HEK293 (cell line): Measurements from ENCODE around the gene RB1.

Experiments used
- KLF16 ChIP-seq: fragments of 450-650 bp; formaldehyde crosslinking; IDR thresholded peaks from 2 replicates; pipeline ENCODE4 v1.5.1; 2017; ENCODE audit warnings: missing biosample characterization, missing genetic modification characterization
- OSR2 ChIP-seq: fragments of 450-650 bp; formaldehyde crosslinking; IDR thresholded peaks from 2 replicates; pipeline ENCODE4 v1.5.1; 2016; ENCODE audit warnings: missing biosample characterization, missing genetic modification characterization
- OVOL3 ChIP-seq: fragments of 450-650 bp; formaldehyde crosslinking; IDR thresholded peaks from 2 replicates; pipeline ENCODE4 v1.5.1; 2016; ENCODE audit warnings: missing biosample characterization, missing genetic modification characterization
- PRDM2 ChIP-seq: fragments of 450-650 bp; formaldehyde crosslinking; IDR thresholded peaks from 2 replicates; pipeline ENCODE4 v1.5.1; 2016; ENCODE audit warnings: missing biosample characterization, missing genetic modification characterization, borderline replicate concordance
- PRDM4 ChIP-seq: fragments of 450-650 bp; formaldehyde crosslinking; IDR thresholded peaks from 2 replicates; pipeline ENCODE4 v1.5.1; 2017; ENCODE audit warnings: missing biosample characterization, missing genetic modification characterization
- ZBTB11 ChIP-seq: fragments of 450-650 bp; formaldehyde crosslinking; conservative IDR thresholded peaks from 2 replicates; pipeline ENCODE4 v1.5.1; 2016; ENCODE audit warnings: low read depth, missing biosample characterization, missing genetic modification characterization
- ZBTB26 ChIP-seq: fragments of 450-650 bp; formaldehyde crosslinking; optimal IDR thresholded peaks from 2 replicates; pipeline ENCODE3; 2016; ENCODE audit warnings: missing biosample characterization, mild to moderate bottlenecking, missing genetic modification characterization
- ZFP37 ChIP-seq: fragments of 450-650 bp; formaldehyde crosslinking; IDR thresholded peaks from 2 replicates; pipeline ENCODE4 v1.5.1; 2016; ENCODE audit warnings: missing biosample characterization, missing genetic modification characterization
- ZNF133 ChIP-seq: fragments of 450-650 bp; formaldehyde crosslinking; IDR thresholded peaks from 2 replicates; pipeline ENCODE4 v1.5.1; 2016; ENCODE audit warnings: missing biosample characterization, missing genetic modification characterization
- ZNF155 ChIP-seq: fragments of 450-650 bp; formaldehyde crosslinking; IDR thresholded peaks from 2 replicates; pipeline ENCODE4 v1.5.1; 2016; ENCODE audit warnings: missing biosample characterization, missing genetic modification characterization
- ZNF280D ChIP-seq: fragments of 450-650 bp; formaldehyde crosslinking; IDR thresholded peaks from 2 replicates; pipeline ENCODE4 v1.5.1; 2016; ENCODE audit warnings: missing biosample characterization, missing genetic modification characterization
- ZNF335 ChIP-seq: fragments of 450-650 bp; formaldehyde crosslinking; conservative IDR thresholded peaks from 2 replicates; pipeline ENCODE4 v1.5.1; 2016; ENCODE audit warnings: missing biosample characterization, missing genetic modification characterization
- ZNF449 ChIP-seq: fragments of 450-650 bp; formaldehyde crosslinking; IDR thresholded peaks from 2 replicates; pipeline ENCODE4 v1.5.1; 2017; ENCODE audit warnings: missing biosample characterization, mild to moderate bottlenecking, missing genetic modification characterization, moderate library complexity
- ZNF513 ChIP-seq: fragments of 450-650 bp; IDR thresholded peaks from 2 replicates; pipeline ENCODE4 v1.5.1; 2018; ENCODE audit warnings: missing biosample characterization, missing genetic modification characterization
- ZNF548 ChIP-seq: fragments of 450-650 bp; formaldehyde crosslinking; IDR thresholded peaks from 2 replicates; pipeline ENCODE4 v1.5.1; 2016; ENCODE audit warnings: missing biosample characterization, missing genetic modification characterization
- ZNF560 ChIP-seq: fragments of 450-650 bp; formaldehyde crosslinking; IDR thresholded peaks from 2 replicates; pipeline ENCODE4 v1.5.1; 2017; ENCODE audit warnings: missing biosample characterization, missing genetic modification characterization, borderline replicate concordance
- ZNF660 ChIP-seq: fragments of 450-650 bp; IDR thresholded peaks from 2 replicates; pipeline ENCODE4 v1.5.1; 2018; ENCODE audit warnings: missing biosample characterization, mild to moderate bottlenecking, missing genetic modification characterization
- ZSCAN30 ChIP-seq: fragments of 450-650 bp; IDR thresholded peaks from 2 replicates; pipeline ENCODE4 v1.5.1; 2018; ENCODE audit warnings: missing biosample characterization, mild to moderate bottlenecking, missing genetic modification characterization, moderate library complexity

The RB1 gene

GRCh38 chr13:48303359-48304142, at the start of gene RB1 (continued):
- TF ChIP-seq ZSCAN30 (tag by site-specific recombination) (peak; percentile 86), ZNF280D (tag by site-specific recombination) (0 out of 2 replicates have a peak, but pooled peaks have one; percentile 9), ZBTB11 (peak; percentile 91), ZNF660 (tag by site-specific recombination) (no peak; the same call in 1 of the 2 replicates), OSR2 (tag by site-specific recombination) (no peak), ZNF155 (tag by site-specific recombination) (no peak), ZFP37 (tag by site-specific recombination) (peak; percentile 88), ZNF335 (tag by site-specific recombination) (peak; percentile 10), OVOL3 (tag by site-specific recombination) (0 out of 2 replicates have a peak, but pooled peaks have one; percentile 16), ZNF548 (tag by site-specific recombination) (no peak), PRDM2 (tag by site-specific recombination) (no peak), PRDM4 (tag by site-specific recombination) (no peak), KLF16 (tag by site-specific recombination) (no peak), ZNF513 (tag by site-specific recombination) (no peak), ZBTB26 (peak; percentile 89), ZNF560 (no peak), ZNF449 (tag by site-specific recombination) (peak; percentile 93), ZNF133 (tag by site-specific recombination) (no peak)
